T-cell (primary cell): ENCODE results near the gene SYCP3. TPM values are rescaled to one million over a fixed set of nuclear protein-coding genes. Genes with fewer than 3 reads are reported as not detected.

Source experiments
- ATAC-seq, 4 experiments: fragments of 200-7000 bp in 3 of 4; fragments of 150-1000 bp in 1 of 4; cut with Tn5 transposase; replicated peaks in 1 of 4; 1 replicate in 3 of 4; 2 replicates in 1 of 4; pipeline ENCODE4 v1.10.0; 2021; ENCODE audit warnings: moderate library complexity in 3 of 4, mild to moderate bottlenecking in 2 of 4, moderate number of reproducible peaks in 1 of 4
- CTCF ChIA-PET, 2 donors: fragments of 300-600 bp; sonication (Branson Sonifier 250); formaldehyde crosslinking; loops; one replicate each; lab custom pipeline; 2022; ENCODE audit warnings: antibody characterized with exemption in 2 of 2; lab: Charles Lee
- POLR2A ChIA-PET, 2 donors: fragments of 300-600 bp; sonication (Branson Sonifier 250); formaldehyde crosslinking; loops; one replicate each; lab custom pipeline; 2022; ENCODE audit warnings: antibody characterized with exemption in 2 of 2; lab: Charles Lee
- DNase-seq, 35 experiments: peaks; one replicate each; pipeline versions ENCODE4 v3.0.0 to v3.0.0-alpha.2; 2013 to 2023
- H3K27ac ChIP-seq: one replicate; pipeline ENCODE4 v1.5.1; 2013; ENCODE audit warnings: low read length
- H3K27me3 ChIP-seq, 2 experiments: replicated peaks in 1 of 2; 1 replicate in 1 of 2; 2 replicates in 1 of 2; pipeline versions ENCODE4 v1.6.1 to v1.7.0; 2013; ENCODE audit warnings: low read length in 1 of 2, mixed read lengths in 1 of 2; ENCODE audit not compliant: control insufficient read depth in 2 of 2, insufficient read depth in 2 of 2; ENCODE audit errors: extremely low read depth in 1 of 2
- H3K36me3 ChIP-seq, 2 donors: 1 replicate in 1 of 2; 2 replicates in 1 of 2; pipeline versions ENCODE4 v1.6.1 to v1.7.0; 2013; ENCODE audit warnings: low read length in 1 of 2; ENCODE audit not compliant: control insufficient read depth in 2 of 2, insufficient read depth in 1 of 2; ENCODE audit errors: extremely low read depth in 1 of 2
- H3K4me1 ChIP-seq, 2 experiments: 1 replicate in 1 of 2; 2 replicates in 1 of 2; pipeline versions ENCODE4 v1.6.1 to v1.7.0; 2013; ENCODE audit warnings: low read length in 2 of 2, mixed read lengths in 1 of 2; ENCODE audit not compliant: insufficient read depth in 2 of 2, control insufficient read depth in 1 of 2; ENCODE audit errors: extremely low read depth in 1 of 2
- H3K4me3 ChIP-seq, 2 donors: 1 replicate in 1 of 2; 2 replicates in 1 of 2; pipeline versions ENCODE4 v1.5.1 to v1.7.0; 2013; ENCODE audit warnings: mild to moderate bottlenecking in 2 of 2, low read length in 1 of 2, moderate library complexity in 1 of 2; ENCODE audit not compliant: control insufficient read depth in 1 of 2; ENCODE audit errors: extremely low read depth in 1 of 2
- H3K9me3 ChIP-seq: 2 replicates; pipeline ENCODE4 v1.7.0; 2013
- H3K27ac Mint-ChIP-seq, 2 donors: one replicate each; pipeline ENCODE4 v1.8.0; 2020 to 2021; ENCODE audit warnings: mild to moderate bottlenecking in 2 of 2, mixed read lengths in 2 of 2
- H3K27me3 Mint-ChIP-seq, 2 donors: one replicate each; pipeline ENCODE4 v1.8.0; 2021 to 2022; ENCODE audit warnings: mixed read lengths in 2 of 2
- H3K36me3 Mint-ChIP-seq: one replicate; pipeline ENCODE4 v1.8.0; 2021; ENCODE audit warnings: mixed read lengths
- H3K4me1 Mint-ChIP-seq, 3 donors: one replicate each; pipeline ENCODE4 v1.8.0; 2020 to 2022; ENCODE audit warnings: mixed read lengths in 3 of 3, mild to moderate bottlenecking in 1 of 3
- H3K4me3 Mint-ChIP-seq, 3 donors: one replicate each; pipeline ENCODE4 v1.8.0; 2020 to 2022; ENCODE audit warnings: mild to moderate bottlenecking in 3 of 3, mixed read lengths in 3 of 3, moderate library complexity in 3 of 3
- H3K9me3 Mint-ChIP-seq, 3 donors: one replicate each; pipeline ENCODE4 v1.8.0; 2020 to 2022; ENCODE audit warnings: mixed read lengths in 3 of 3
- WGBS: methylation state at CpG from one replicate; pipeline ENCODE4 v1.1.5; 2013; ENCODE audit warnings: missing lambda C conversion rate; ENCODE audit not compliant: insufficient coverage; 5-methylcytosine and 5-hydroxymethylcytosine counted together
- total RNA-seq, 35 experiments: library from RNA in 6 of 35; stranded (reverse) in 6 of 35; fragments of 120-200 nt in 1 of 35; gene quantifications; one replicate each; pipeline versions ENCODE4 v1.2.1 to v1.2.4 and lab custom pipeline; 2013 to 2026

SYCP3 gene
- total RNA-seq, 5 donors from 2014 or later (not counting 1 experiment from before 2014, with no cell fraction given) = 0.26 to 0.95 (median 0.69) TPM

GRCh38 chr12:101764051-101764792 lies 25.0 kb upstream of the SYCP3 start:
- H3K36me3 ChIP-seq = peaks cover 3 to 60% of the 10 kb centered on the region in 2 donors

GRCh38 chr12:101763246-101763931 lies 24.1 kb upstream of the SYCP3 start:
- POLR2A ChIA-PET = interaction anchor here in 1 of 2 donors (0.6 kb wide), 1 partner anchor 240 kb away, joined by 3 read pairs; no protein-coding TSS in a partner anchor
- H3K9me3 Mint-ChIP-seq = no peaks in the 10 kb centered on the region
- WGBS = 66% methylated on average over 4 of the region's 6 CpGs
- no peaks in the 10 kb centered on the region for H3K4me1 ChIP-seq
- H3K36me3 ChIP-seq = peaks cover 3 to 55% of the 10 kb centered on the region in 2 donors
- H3K4me3 ChIP-seq = no peak overlapping the region
- peaks cover 29% of the 10 kb centered on the region for H3K36me3 Mint-ChIP-seq
- no peak overlapping the region for H3K27ac Mint-ChIP-seq
- no peaks in the 10 kb centered on the region for H3K9me3 ChIP-seq
- ATAC-seq (no peak), DNase-seq (no peak)
- H3K27me3 Mint-ChIP-seq = no peaks in the 10 kb centered on the region
- no peaks in the 10 kb centered on the region for H3K4me1 Mint-ChIP-seq
- CTCF ChIA-PET = interaction anchor here (1.1 kb wide), 2 partner anchors 71 to 78 kb away, joined by 3 to 4 read pairs; no protein-coding TSS in a partner anchor
- no peak overlapping the region for H3K27ac ChIP-seq
- H3K27me3 ChIP-seq = no peaks in the 10 kb centered on the region
- H3K4me3 Mint-ChIP-seq = no peak overlapping the region

More at GRCh38 chr12:101764051-101764792, 25.0 kb upstream of the SYCP3 start:
- DNase-seq = no peak
- Histone ChIP-seq H3K27me3 (no peaks in the 10 kb centered on the region), H3K4me1 (no peaks in the 10 kb centered on the region), H3K4me3 (no peak overlapping the region), H3K9me3 (no peaks in the 10 kb centered on the region), H3K27ac (no peak overlapping the region)
- Mint-ChIP-seq H3K36me3 (peaks cover 26% of the 10 kb centered on the region), H3K4me1 (no peaks in the 10 kb centered on the region), H3K27ac (no peak overlapping the region), H3K4me3 (no peak overlapping the region), H3K9me3 (no peaks in the 10 kb centered on the region), H3K27me3 (no peaks in the 10 kb centered on the region)
- no peak for ATAC-seq
- CTCF ChIA-PET = interaction anchor here in 1 of 2 donors (1.1 kb wide), 1 partner anchor 71 kb away, joined by 3 read pairs; no protein-coding TSS in a partner anchor
- WGBS = 100% methylated on average over 2 of the region's 5 CpGs
- POLR2A ChIA-PET = interaction anchor here in 1 of 2 donors (0.5 kb wide), 1 partner anchor 382 kb away, joined by 5 read pairs; no protein-coding TSS in a partner anchor

GRCh38 chr12:101761781-101762180 lies 22.5 kb upstream of the SYCP3 start:
- no peaks in the 10 kb centered on the region for H3K27me3 Mint-ChIP-seq
- no peaks in the 10 kb centered on the region for H3K9me3 ChIP-seq
- CTCF ChIA-PET = interaction anchor here in 1 of 2 donors (0.6 to 1.3 kb wide), 6 partner anchors 12 to 142 kb away, joined by 3 to 4 read pairs (median 3); no protein-coding TSS in a partner anchor
- no peak overlapping the region for H3K4me3 ChIP-seq
- no peak overlapping the region for H3K4me3 Mint-ChIP-seq
- no peak for ATAC-seq
- no peaks in the 10 kb centered on the region for H3K4me1 Mint-ChIP-seq
- no peaks in the 10 kb centered on the region for H3K27me3 ChIP-seq
- H3K27ac Mint-ChIP-seq = no peak overlapping the region
- WGBS = 100% methylated on average over 2 of the region's 4 CpGs
- DNase-seq = no peak
- no peak overlapping the region for H3K27ac ChIP-seq
- POLR2A ChIA-PET = no interaction called here
- H3K9me3 Mint-ChIP-seq = no peaks in the 10 kb centered on the region
- H3K36me3 ChIP-seq = peaks cover 3 to 53% of the 10 kb centered on the region in 2 donors
- no peaks in the 10 kb centered on the region for H3K4me1 ChIP-seq
- peaks cover 24% of the 10 kb centered on the region for H3K36me3 Mint-ChIP-seq

- WGBS = no CpG with 5 or more reads among the region's 5 CpGs
- ChIA-PET CTCF (interaction anchor here (0.5 to 1.3 kb wide), 8 partner anchors 35 to 419 kb away, joined by 3 to 4 read pairs (median 3); no protein-coding TSS in a partner anchor), POLR2A (no interaction called here)
- Mint-ChIP-seq H3K27me3 (no peaks in the 10 kb centered on the region), H3K4me3 (no peak overlapping the region), H3K27ac (no peak overlapping the region), H3K9me3 (no peaks in the 10 kb centered on the region), H3K36me3 (peaks cover 29% of the 10 kb centered on the region), H3K4me1 (no peaks in the 10 kb centered on the region)
- H3K4me3 ChIP-seq = no peak overlapping the region
- ATAC-seq (no peak), DNase-seq (no peak)
- H3K27ac ChIP-seq = no peak overlapping the region
- no peaks in the 10 kb centered on the region for H3K9me3 ChIP-seq
- no peaks in the 10 kb centered on the region for H3K27me3 ChIP-seq
- peaks cover 3 to 54% of the 10 kb centered on the region in 2 donors for H3K36me3 ChIP-seq
- H3K4me1 ChIP-seq = no peaks in the 10 kb centered on the region
These were observed 22.1 kb upstream of the SYCP3 start for GRCh38 chr12:101761350-101761749.

GRCh38 chr12:101759396-101760047 lies 20.3 kb upstream of the SYCP3 start:
- Histone ChIP-seq H3K4me1 (no peaks in the 10 kb centered on the region), H3K27ac (no peak overlapping the region), H3K27me3 (no peaks in the 10 kb centered on the region), H3K36me3 (peaks cover 5 to 48% of the 10 kb centered on the region in 2 donors), H3K4me3 (no peak overlapping the region), H3K9me3 (no peaks in the 10 kb centered on the region)
- no peak overlapping the region for H3K4me3 Mint-ChIP-seq
- ATAC-seq = peak in 2 of 4 experiments; percentile 56 to 63
- H3K27me3 Mint-ChIP-seq = no peaks in the 10 kb centered on the region
- WGBS = no CpG with 5 or more reads among the region's 5 CpGs
- POLR2A ChIA-PET = interaction anchor here (0.6 kb wide), 4 partner anchors 17 to 135 kb away, joined by 3 to 5 read pairs (median 4); no protein-coding TSS in a partner anchor
- H3K27ac Mint-ChIP-seq = no peak overlapping the region
- peaks cover 37% of the 10 kb centered on the region for H3K36me3 Mint-ChIP-seq
- no peaks in the 10 kb centered on the region for H3K4me1 Mint-ChIP-seq
- no peaks in the 10 kb centered on the region for H3K9me3 Mint-ChIP-seq
- CTCF ChIA-PET = interaction anchor here (0.5 to 1.9 kb wide), 36 partner anchors 8 to 437 kb away, joined by 3 to 17 read pairs (median 4); partner anchors contain the start of gene ARL1 (in 1 of the 2)
- peak in 3 of 35 experiments; percentile 8 to 56 (median 11) for DNase-seq

- H3K9me3 ChIP-seq = no peaks in the 10 kb centered on the region
- Mint-ChIP-seq H3K36me3 (peaks cover 64% of the 10 kb centered on the region), H3K4me3 (no peak overlapping the region), H3K4me1 (peaks cover 0 to 4% (median 0%) of the 10 kb centered on the region in 3 donors), H3K27me3 (no peaks in the 10 kb centered on the region), H3K27ac (no peak overlapping the region), H3K9me3 (no peaks in the 10 kb centered on the region)
- DNase-seq (no peak), ATAC-seq (no peak)
- CTCF ChIA-PET = interaction anchor here in 1 of 2 donors (0.6 kb wide), 1 partner anchor 41 kb away, joined by 4 read pairs; no protein-coding TSS in a partner anchor
- no peak overlapping the region for H3K27ac ChIP-seq
- no peaks in the 10 kb centered on the region for H3K27me3 ChIP-seq
- H3K4me1 ChIP-seq = no peaks in the 10 kb centered on the region
- no CpG with 5 or more reads among the region's 4 CpGs for WGBS
- no peak overlapping the region for H3K4me3 ChIP-seq
- POLR2A ChIA-PET = no interaction called here
- H3K36me3 ChIP-seq = peaks cover 11 to 60% of the 10 kb centered on the region in 2 donors
These were observed 10.9 kb upstream of the SYCP3 start for GRCh38 chr12:101750152-101750551.
